Left renal cortex interstitium (tissue), 4 donors: ENCODE measurements around the gene ADAMTSL1. TPM values are rescaled to one million over a fixed set of nuclear protein-coding genes. Genes with fewer than 3 reads are reported as not detected.

Source experiments
- DNase-seq, 4 donors: peaks; one replicate each; pipeline ENCODE4 v3.0.0-alpha.2; 2013; ENCODE audit warnings: low read depth in 4 of 4, low spot score in 2 of 4, missing footprints in 1 of 4
- polyA plus RNA-seq, 4 donors: library from polyadenylated mRNA; unstranded; fragments of 120-200 nt; gene quantifications; one replicate each; pipeline ENCODE4 v1.2.1, GENCODE V29; 2013; ENCODE audit not compliant: insufficient read length in 4 of 4

The ADAMTSL1 gene
- polyA plus RNA-seq, 4 donors = 9.6 to 18.9 (median 16.3) TPM

GRCh38 chr9:18636781-18637180, 162.8 kb downstream of the ADAMTSL1 start:
- DNase-seq = no peak

GRCh38 chr9:18638371-18639249, 164.7 kb downstream of the ADAMTSL1 start:
- no peak for DNase-seq

- peak in 1 of 4 donors; percentile 21 for DNase-seq
These were observed 166.0 kb downstream of the ADAMTSL1 start for GRCh38 chr9:18639911-18640310.

GRCh38 chr9:18658804-18659705, 185.1 kb downstream of the ADAMTSL1 start:
- no peak for DNase-seq

- no peak for DNase-seq
These were observed 186.0 kb downstream of the ADAMTSL1 start for GRCh38 chr9:18660001-18660400.

GRCh38 chr9:18662320-18662719, 188.4 kb downstream of the ADAMTSL1 start:
- no peak for DNase-seq

- no peak for DNase-seq
These were observed 192.0 kb downstream of the ADAMTSL1 start for GRCh38 chr9:18665947-18666346.

- no peak for DNase-seq
These were observed 192.4 kb downstream of the ADAMTSL1 start for GRCh38 chr9:18666348-18666747.

GRCh38 chr9:18666986-18667772, 193.2 kb downstream of the ADAMTSL1 start:
- no peak for DNase-seq

GRCh38 chr9:18668944-18669343, 195.0 kb downstream of the ADAMTSL1 start:
- no peak for DNase-seq

GRCh38 chr9:18672706-18673105, 198.8 kb downstream of the ADAMTSL1 start:
- DNase-seq = no peak

GRCh38 chr9:18673179-18673578, 199.2 kb downstream of the ADAMTSL1 start:
- DNase-seq = no peak

- no peak for DNase-seq
These were observed 201.4 kb downstream of the ADAMTSL1 start for GRCh38 chr9:18675332-18675731.

- no peak for DNase-seq
These were observed 202.0 kb downstream of the ADAMTSL1 start for GRCh38 chr9:18675973-18676372.

GRCh38 chr9:18676525-18676924, 202.6 kb downstream of the ADAMTSL1 start:
- DNase-seq = no peak

GRCh38 chr9:18678821-18679590, 205.1 kb downstream of the ADAMTSL1 start:
- no peak for DNase-seq

- no peak for DNase-seq
These were observed 209.0 kb downstream of the ADAMTSL1 start for GRCh38 chr9:18682907-18683306.

- DNase-seq = no peak
These were observed 209.4 kb downstream of the ADAMTSL1 start for GRCh38 chr9:18683312-18683711.

GRCh38 chr9:18683851-18684250, 209.9 kb downstream of the ADAMTSL1 start:
- DNase-seq = no peak
